ENCODE data around the gene NRG3.

The NRG3 gene

GRCh38 chr10:82256275-82256674 is 381.3 kb downstream of the NRG3 start:
- Histone ChIP-seq H3K4me3 (replicated peaks; ENCODE audit: insufficient read depth, low read length) (no peak overlapping the region), H3K27me3 (ENCODE audit: insufficient read depth, poor library complexity, severe bottlenecking) (no peaks in the 10 kb centered on the region), H3K27ac (replicated peaks) (no peak overlapping the region)
- no peak for DNase-seq (ENCODE audit: low read depth in 1 of 2, low spot score in 1 of 2)
- TF ChIP-seq GABPA (IDR thresholded peaks at IDR 0.05; ENCODE audit: low read depth) (no peak), POLR2AphosphoS5 (IDR thresholded peaks at IDR 0.05; ENCODE audit: low read depth) (no peak), SPI1 (IDR thresholded peaks at IDR 0.05; ENCODE audit: borderline replicate concordance, low read depth) (no peak), CTCF (IDR thresholded peaks at IDR 0.05; ENCODE audit: insufficient read depth, low read length) (no peak), REST (IDR thresholded peaks at IDR 0.05; ENCODE audit: insufficient replicate concordance, low read depth) (no peak)

- no peak for DNase-seq (ENCODE audit: low read depth in 1 of 2, low spot score in 1 of 2)
- TF ChIP-seq GABPA (IDR thresholded peaks at IDR 0.05; ENCODE audit: low read depth) = no peak
- TF ChIP-seq REST (IDR thresholded peaks at IDR 0.05; ENCODE audit: insufficient replicate concordance, low read depth) = no peak
- no peak for TF ChIP-seq SPI1 (IDR thresholded peaks at IDR 0.05; ENCODE audit: borderline replicate concordance, low read depth)
- no peak for TF ChIP-seq CTCF (IDR thresholded peaks at IDR 0.05; ENCODE audit: insufficient read depth, low read length)
- no peak for TF ChIP-seq POLR2AphosphoS5 (IDR thresholded peaks at IDR 0.05; ENCODE audit: low read depth)
- Histone ChIP-seq H3K27me3 (ENCODE audit: insufficient read depth, poor library complexity, severe bottlenecking) (no peaks in the 10 kb centered on the region), H3K27ac (replicated peaks) (no peak overlapping the region), H3K4me3 (replicated peaks; ENCODE audit: insufficient read depth, low read length) (no peak overlapping the region)
Observed at GRCh38 chr10:82266438-82266837, 391.4 kb downstream of the NRG3 start.

GRCh38 chr10:82267014-82267413 is 392.0 kb downstream of the NRG3 start:
- Histone ChIP-seq H3K27ac (replicated peaks) (no peak overlapping the region), H3K4me3 (replicated peaks; ENCODE audit: insufficient read depth, low read length) (no peak overlapping the region), H3K27me3 (ENCODE audit: insufficient read depth, poor library complexity, severe bottlenecking) (no peaks in the 10 kb centered on the region)
- TF ChIP-seq CTCF (IDR thresholded peaks at IDR 0.05; ENCODE audit: insufficient read depth, low read length) (no peak), SPI1 (IDR thresholded peaks at IDR 0.05; ENCODE audit: borderline replicate concordance, low read depth) (no peak), REST (IDR thresholded peaks at IDR 0.05; ENCODE audit: insufficient replicate concordance, low read depth) (no peak), GABPA (IDR thresholded peaks at IDR 0.05; ENCODE audit: low read depth) (no peak), POLR2AphosphoS5 (IDR thresholded peaks at IDR 0.05; ENCODE audit: low read depth) (no peak)
- no peak for DNase-seq (ENCODE audit: low read depth in 1 of 2, low spot score in 1 of 2)
